CD4-positive, alpha-beta T cell treated with Interleukin-6 at 100 ng/mL for 8 hours (primary cell): ENCODE measurements around the gene PM20D2.
A peak's percentile ranks its signal among the peaks of the same experiment; 100 is the strongest.

Source experiments
- DNase-seq: peaks from one replicate; pipeline ENCODE4 v3.0.0-alpha.2; 2020; ENCODE audit warnings: mixed read lengths, low spot score

The PM20D2 gene

DNA sequence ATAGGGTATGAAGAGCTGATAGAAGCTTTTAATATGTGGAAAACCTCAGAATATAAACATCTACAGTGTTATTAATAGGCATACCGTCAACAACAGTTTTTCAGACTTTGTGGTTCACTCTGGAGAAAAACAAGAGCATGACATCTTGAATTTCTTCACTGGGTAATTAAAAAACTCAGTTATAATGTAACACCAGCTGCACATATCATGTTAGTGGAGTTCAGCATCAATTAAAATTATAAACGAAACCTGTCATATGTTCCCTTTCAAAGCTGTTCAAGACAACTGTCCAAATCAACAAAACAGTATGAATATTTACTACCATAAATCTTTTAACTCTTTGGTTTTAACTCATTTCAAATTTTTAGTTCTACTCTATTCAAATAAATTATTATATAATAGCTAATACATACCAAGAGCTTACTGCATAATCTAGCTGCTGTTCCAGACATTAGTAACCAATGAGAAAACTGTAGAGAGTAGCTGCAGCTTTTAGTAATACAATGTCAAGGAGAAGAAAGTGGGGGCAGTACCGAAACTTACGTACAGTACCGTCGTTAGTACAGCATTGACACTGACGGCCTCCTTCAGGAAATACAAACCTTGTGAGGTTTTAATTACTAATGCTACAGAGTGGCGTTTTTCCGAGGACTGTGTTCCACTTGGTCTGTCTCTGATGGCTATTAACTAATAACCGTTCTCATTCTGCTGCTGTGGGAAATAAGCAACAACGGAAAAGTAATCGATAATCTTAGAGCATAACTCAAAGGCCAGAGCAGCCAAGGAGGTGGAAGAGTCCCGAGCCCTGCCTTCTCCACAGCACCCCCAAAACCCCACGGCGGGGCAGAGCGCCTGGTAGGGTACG, 532 bp upstream of the PM20D2 start:
- peak; percentile 34 for DNase-seq

DNA sequence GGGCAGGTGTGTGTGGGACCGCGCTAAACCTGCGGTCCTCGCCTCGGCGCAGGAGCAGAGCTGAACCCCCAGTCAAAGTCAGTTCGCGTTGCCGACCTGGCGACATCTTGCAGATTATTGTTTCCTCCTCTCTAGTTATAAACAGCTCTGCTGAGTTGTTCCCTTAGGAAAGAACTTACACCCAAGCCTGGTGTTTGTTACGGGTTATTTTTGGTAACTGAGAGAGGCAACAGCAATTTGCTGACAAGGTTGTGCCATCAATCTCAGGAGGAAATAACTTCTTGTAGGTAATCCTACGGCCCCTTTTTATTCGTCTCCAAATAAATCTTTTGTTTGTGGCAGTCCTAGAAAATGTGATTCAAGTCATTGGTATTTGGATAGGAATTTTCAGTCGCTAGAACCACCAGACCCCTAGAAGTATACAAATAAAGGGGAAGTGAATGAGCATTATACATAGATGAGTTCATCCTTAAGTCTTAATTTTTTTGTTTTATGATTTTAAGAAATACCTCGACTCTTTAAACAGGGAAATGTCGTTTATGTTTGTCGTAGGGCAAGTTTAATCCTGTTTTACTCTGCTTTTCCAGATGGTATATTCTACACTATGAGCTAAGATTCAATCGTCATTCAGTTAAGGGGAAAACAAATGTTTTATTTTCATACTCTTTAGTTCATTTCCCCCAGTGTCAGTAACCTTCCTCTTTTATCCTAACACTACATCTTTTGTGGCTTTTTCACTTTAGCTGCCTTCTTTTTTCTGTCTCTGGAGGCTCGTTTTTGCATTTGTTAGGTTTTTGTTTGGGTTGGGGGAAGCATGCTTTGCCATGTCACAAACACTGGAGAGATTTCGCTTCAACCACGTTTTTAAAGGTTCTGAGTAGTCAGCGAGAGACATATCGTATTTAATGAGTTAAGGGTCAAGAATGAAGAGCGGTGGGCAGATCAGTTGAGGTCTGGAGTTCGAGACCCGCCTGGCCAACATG, 1.2 kb downstream of the PM20D2 start:
- no peak for DNase-seq

DNA sequence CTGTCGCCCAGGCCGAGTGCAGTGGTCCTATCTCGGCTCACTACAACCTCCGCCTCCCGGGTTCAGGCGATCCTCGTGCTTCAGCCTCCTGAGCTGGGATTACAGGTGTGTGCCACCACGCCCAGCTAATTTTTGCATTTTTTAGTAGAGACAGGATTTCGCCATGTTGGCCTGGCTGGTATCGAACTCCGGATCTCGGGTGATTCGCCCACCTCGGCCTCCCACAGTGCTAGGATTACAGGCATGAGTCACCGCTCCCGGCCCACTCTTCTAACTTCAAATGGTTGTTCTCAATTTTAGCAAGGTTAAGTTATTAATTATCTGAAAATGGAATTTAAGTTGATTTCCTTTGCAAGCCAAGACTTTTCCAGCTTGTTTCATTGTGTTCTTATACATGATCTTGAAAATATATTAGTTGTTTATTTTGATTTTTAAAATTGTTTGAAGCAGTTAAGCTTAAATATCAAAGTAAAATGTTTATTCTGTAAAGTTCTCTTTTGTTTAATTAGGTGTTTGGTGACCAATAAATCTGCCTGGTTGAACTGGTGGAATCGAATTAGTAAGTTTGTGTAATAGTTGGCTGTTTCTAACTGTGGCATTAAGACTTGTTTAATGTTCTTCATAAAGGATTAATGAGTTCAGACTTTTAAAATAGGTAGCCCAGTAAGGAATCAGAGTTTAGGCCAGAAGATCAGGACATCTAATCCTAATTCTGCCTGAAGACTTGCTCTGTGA, 2.3 kb downstream of the PM20D2 start:
- no peak for DNase-seq

DNA sequence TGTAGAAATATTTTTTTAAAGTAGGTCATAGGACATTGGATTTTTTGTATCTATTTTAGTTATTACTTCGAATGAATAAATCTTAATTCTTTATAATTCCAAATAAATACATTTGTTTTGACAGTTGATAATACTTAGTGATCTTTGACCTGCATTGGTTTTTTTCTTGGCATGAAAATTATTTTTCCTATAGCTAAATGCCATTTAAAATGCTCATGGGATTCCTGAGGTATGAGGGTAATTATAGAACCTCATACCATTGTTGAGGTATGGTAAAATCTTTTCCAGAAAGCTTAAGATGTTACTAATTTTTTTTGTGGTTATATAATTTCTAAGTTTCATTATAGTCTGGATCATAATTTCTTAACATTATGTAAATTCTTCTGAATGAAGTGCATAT, 8.3 kb downstream of the PM20D2 start:
- DNase-seq, result no peak

DNA sequence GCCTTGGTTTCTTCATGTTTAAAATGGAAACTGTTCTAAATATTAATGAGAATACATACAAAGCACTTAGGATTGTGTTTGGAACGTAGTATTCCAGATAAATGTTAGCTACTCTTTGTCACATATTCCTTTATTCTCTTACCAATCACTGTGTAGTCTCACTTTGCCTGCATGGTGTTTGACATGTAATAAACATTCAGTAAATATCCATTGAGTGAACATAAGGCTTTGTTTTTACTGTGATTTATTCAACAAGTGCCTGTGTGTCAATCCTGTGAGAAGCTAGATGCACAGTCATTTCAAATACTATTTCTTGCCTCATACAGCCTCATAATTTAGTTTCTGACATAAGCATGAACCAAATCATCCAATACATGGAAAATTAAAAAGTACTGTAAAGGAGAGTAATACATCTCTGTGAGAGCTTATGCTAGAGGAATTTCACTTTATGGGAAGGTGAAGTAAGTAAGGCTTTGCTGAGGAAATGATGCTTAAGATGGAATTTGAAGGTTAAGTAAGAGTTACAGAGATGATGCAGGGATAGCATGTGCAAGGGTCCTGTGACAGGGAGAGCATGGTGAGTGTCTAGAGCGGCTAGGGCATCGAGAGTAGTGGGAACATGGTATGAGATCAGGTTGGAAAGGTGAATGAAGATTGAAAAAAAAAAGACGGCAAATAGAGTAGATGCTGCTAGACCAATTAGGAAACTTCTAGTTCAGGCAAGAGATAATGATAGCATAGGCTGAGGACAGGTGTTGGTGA, 14.7 kb downstream of the PM20D2 start:
- DNase-seq, result no peak

DNA sequence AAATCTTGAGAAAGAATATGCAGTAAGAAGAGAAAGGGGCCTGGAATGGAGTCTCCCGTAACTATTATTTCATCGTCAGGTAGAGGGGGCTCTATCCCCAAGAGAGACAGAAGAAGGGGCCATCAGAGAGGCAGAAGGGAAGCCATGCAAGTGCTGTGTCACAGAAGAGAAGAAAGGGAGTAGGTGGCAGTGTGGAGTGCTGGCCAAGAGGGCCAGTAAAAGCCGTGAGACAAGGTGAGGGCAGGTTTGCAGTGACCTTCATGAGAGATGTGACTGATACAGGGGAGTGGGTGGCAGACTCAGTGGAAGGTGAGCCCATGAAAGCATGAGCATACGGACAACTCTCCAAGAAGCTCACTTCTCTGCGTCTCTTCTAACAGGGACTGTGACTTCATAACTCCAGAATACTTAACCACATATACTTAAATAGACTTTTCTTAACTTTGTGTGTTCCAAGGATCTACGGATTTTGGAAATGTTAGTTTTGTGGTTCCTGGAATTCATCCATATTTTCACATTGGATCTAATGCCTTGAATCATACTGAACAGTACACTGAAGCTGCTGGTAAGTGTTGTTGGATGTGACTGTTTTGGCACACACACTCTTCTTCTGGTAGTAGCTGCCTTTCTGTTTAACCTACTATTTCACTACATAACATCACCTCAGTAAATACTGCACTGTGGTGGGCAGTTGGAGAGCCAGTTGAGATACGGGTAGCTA, 15.6 kb downstream of the PM20D2 start:
- DNase-seq, result no peak

DNA sequence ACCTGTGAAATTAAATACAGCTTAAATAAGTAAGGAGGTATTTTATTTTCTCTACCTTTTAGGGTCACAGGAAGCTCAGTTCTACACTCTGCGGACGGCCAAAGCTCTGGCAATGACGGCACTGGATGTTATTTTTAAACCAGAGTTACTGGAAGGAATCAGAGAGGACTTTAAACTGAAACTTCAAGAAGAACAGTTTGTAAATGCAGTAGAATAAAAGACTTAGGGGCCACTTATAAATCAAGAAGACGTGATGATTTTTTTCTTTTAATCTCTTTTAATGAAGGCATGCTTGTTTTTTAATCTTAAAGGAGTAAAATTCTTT, 16.2 kb downstream of the PM20D2 start:
- DNase-seq, result no peak

DNA sequence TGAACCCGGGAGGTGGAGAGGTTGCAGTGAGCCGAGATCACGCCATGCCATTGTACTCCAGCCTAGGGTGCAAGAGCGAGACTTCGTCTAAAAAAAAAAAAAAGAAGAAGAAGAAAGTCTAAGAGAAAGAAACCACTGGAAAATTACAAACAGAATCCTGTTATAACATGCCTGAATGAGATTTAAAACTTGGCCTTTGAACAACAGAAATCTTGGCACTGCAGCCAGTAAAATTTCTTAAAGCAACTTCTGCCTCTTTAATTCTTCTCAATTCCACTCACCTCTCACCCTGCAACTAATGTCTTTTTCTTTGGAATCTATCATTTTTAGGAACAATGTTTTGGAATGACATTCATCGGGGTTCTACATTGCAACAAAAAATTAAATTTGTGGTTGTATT, 26.3 kb downstream of the PM20D2 start:
- DNase-seq, result no peak

DNA sequence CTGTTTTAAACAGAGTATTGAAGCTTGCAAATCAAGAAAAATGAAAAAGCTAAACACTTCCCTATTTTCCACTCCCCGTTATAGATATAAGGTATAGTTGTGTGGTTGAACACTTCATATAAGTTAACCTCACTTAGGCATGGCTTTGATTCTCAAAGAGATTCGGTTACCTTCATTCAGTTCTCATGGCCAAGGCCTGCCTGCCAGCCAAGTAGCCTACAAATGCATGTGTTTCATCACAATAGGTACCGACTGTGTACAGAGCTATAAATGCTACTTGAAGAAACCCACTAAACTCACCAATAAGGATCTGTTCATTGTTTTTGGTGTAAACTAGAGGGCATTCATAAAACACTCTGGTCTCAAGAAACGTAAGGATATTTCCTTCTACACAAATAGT, 27.8 kb downstream of the PM20D2 start:
- DNase-seq, result no peak

DNA sequence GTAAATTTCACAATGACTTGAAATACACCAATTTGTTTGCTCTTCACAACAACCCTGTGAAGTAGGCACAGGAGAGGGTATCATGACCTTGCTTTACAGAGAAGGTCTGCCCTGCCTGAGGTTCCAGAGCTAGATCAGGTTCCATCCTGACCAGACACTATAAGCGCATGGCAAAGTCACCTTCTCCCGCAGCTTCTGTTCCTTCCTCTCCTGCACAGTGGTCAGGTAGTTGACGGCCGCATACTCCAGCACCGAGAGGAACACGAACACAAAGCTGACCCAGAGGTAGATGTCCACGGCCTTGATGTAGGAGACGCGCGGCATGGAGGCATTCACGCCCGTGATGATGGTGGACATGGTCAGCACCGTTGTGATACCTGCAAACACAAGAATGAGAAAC, 34.3 kb downstream of the PM20D2 start:
- no peak for DNase-seq

DNA sequence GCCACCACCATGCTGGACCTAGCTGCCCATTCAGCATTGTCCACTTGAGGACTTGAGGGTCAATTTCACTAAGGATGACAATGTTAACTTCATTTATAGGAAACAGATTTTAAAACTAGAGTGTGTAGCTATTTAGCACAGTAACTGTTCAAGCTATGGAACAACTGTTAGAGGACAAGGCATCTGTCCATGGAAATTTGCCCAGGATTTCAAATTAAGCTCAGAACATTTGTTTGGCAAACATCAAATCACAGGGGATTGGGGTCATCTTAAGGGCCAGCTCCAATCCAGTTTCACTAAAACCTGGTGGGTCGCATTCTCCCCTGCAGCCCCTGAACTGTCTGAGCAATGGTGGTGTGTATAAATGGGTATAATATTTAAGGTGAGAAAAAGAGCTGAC, 35.1 kb downstream of the PM20D2 start:
- DNase-seq, result no peak

DNA sequence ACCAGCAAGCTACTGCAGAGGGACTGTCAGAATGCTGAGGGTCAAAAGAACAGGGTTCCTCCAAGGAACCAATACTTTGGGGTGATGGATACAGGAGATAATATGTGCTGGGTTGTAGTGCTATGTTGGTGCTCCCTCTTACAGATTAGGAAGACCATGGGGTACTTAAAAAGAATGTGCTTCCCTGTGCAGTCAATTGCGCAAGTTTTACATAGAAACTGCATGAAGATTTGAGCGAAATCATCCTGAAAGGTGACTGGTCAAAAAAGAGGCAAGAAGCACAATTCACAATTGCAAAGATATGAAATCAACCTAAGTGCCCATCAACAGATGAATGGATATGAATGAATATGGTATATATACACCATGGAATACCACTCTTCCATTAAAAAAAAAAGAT, 37.4 kb downstream of the PM20D2 start:
- no peak for DNase-seq

DNA sequence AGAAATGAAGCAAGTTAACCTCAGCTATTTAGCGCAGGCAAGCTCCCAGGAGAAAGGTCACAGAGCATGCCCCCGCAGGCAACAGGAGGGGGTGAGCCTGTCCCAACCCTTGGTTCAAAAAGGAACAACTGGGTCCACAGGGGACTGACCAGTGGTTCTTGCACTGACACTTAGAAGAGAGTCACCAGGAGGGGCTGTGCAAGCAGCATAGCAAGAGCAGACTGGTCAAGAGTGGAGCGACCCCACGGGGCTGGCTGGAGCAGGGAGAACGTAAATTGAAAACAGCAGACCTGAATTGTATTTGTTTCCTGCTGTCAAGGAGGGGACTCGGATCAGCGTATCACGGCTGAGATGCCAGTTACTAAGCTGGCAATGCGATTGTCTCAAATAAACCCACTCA, 38.5 kb downstream of the PM20D2 start:
- no peak for DNase-seq

DNA sequence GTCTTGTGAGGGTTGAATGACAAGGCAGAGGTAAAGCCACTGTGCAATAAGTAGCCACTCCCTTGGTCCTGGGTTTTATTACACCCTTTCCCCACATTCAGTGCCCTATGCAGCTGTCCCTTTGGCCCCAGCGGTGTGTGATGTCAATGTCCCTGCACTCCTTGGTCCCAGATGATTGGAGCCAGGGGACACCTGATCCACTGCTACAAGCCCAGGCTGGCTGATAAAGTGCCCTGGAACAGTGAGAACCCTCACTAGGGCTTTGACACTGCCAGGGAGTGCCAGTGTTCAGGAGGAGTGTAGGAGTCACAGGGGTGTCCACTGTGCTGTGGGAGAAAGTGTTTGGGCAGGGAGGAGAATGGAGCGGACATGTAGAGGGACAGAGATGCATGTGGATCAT, 40.9 kb downstream of the PM20D2 start:
- DNase-seq, result no peak

DNA sequence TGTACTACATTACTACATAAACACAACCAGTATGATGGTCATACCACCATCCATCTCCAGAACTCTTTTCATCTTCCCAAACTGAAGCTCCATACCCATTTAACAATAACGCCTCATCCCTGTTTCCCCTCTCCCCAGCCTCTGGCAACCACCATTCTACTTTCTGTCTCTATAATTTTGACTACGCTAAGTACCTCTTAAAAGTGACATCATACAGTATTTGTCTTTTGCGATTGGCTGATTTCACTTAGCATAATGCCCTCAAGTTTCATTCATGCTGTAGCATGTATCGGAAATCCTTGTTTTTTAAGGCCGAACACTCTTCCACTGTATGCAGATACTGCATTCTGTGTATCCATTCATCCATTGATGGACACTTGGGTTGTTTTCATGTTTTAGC, 41.6 kb downstream of the PM20D2 start:
- no peak for DNase-seq

DNA sequence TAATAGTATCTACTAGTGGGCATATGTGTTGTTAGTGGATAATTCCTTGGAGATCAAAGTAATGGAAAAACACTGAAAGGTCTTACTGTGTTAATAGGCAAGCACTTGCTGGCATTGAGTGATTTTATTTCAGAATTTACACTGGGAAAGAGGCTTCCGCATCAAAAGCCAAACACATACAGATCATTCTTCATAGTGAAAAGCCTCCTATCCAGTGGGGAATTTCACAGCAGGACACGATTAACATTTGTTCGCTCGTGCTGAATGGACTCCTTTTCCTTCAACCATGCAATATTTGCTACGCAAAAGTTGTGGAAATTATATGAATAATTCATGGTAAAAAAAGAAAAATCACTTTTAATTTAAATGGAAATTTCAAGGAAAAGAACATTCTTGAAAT, 44.9 kb downstream of the PM20D2 start:
- DNase-seq, result no peak

DNA sequence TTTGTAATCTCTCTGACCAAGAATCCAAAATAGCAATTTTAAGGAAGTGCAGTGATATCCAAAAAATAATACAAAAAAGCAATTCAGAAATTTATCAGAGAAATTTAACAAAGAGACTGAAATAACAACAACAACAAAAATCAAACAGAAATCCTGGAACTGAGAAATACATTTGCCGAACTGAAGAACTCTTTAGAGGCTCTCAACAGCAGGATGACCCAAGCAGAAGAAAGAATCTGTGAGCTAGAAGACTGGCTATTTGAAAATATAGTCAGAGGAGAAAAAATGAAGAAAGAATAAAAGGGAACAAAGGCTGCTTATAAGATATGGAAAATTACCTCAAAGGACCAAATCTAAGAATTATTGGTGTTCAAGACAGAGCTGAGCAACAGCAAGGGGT, 48.7 kb downstream of the PM20D2 start:
- DNase-seq, result no peak

DNA sequence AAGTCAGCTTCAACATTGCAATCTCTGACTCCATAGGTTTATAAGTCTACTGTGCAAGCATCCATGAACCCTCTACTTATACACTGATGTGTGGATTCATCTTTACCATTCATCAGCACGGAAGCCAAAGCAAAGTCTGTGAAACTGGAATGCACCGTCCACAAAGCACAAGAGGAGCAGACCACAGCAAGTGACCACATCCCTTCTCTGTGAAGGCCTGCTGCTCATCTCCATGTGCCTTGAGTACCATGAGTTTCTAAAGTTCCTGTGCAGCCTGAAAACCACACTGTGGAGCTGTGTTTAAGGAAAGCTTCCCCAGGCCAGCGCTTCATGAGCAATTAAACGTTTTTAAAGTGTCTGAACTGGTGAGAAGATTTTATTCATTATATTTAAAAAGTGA, 51.3 kb downstream of the PM20D2 start:
- no peak for DNase-seq

DNA sequence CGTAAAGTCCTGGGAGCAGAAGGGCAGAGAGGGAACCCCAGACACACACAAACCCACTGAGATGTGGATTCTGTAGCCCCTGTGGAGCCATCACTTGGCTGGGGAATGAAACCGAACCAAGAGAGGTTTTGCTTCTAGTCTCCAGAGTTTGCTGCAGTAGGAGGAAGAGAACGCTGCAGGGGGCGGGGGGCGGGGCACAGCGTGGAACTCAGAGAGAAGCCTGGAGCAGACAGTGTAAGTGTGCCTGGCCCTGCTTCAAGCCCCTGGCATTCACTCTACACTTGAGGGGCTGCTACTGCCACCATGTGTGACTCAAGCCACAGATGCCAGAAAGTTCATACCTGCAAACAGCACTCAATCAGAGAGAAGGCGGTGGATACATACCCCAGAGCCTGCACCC, 52.4 kb downstream of the PM20D2 start:
- no peak for DNase-seq

DNA sequence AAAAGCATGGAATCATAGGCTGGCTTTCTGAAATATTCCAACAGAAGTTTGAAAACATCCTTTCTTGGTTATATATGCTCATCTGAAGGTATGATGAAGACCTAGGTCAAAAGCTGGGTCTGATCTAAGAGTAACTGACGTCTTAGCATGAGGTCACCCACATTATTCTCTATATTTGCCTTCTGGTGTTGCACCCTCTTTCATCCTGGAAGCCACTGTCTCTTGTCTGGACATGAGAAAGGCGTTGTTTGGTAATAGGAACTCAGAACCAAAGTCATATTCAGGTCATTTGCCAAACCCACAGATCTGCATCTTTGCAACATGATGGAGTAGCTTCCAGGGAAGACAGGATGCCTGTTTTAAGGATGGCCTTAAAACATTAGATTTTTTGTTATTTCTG, 53.7 kb downstream of the PM20D2 start:
- DNase-seq, result no peak

DNA sequence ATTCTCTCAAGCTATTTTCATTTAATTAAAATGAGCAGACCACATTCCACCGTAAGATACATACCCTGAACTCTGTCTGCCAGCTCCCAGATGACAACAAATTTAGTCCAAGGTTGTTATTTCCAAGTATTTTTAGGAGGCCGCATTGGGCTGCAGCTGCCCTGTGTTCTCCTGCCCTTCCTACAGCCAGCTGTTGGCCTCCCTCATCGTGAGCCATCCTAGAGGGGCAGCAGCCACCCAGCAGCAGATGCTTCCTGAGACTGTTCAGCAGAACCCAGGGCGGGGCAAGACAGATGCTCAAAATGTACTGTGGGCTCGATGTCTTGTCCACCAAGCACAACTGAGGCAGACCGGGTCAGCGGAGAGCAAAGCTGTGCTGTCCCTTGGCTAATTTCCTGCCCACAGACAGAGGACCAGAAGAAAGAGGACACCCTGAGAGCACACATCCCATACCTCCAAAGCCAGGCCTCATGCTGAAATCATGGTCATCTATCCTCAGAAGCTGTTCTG, 54.9 kb downstream of the PM20D2 start:
- DNase-seq, result no peak
